Activated naive CD4-positive, alpha-beta T cell treated with anti-CD3 and anti-CD28 coated beads for 36 hours (primary cell): ENCODE data around the gene STARD5. TPM values are rescaled to one million over a fixed set of nuclear protein-coding genes. Genes with fewer than 3 reads are reported as not detected.

ENCODE experiments used
- CTCF ChIA-PET: fragments of 350-600 bp; sonication (Branson Sonifier 250); formaldehyde crosslinking; loops from one replicate; lab custom pipeline; 2021; ENCODE audit warnings: antibody characterized with exemption; lab: Charles Lee
- DNase-seq: peaks from one replicate; pipeline ENCODE4 v3.0.0-alpha.2; 2020
- H3K27ac Mint-ChIP-seq: one replicate; pipeline ENCODE4 v1.8.0; 2021; ENCODE audit warnings: mild to moderate bottlenecking, mixed read lengths
- H3K27me3 Mint-ChIP-seq: one replicate; pipeline ENCODE4 v1.8.0; 2021; ENCODE audit warnings: low read depth, mixed read lengths
- H3K36me3 Mint-ChIP-seq: one replicate; pipeline ENCODE4 v1.8.0; 2021; ENCODE audit warnings: low read depth, mixed read lengths
- H3K4me1 Mint-ChIP-seq: one replicate; pipeline ENCODE4 v1.8.0; 2021; ENCODE audit warnings: low read depth, mixed read lengths
- H3K4me3 Mint-ChIP-seq: one replicate; pipeline ENCODE4 v1.8.0; 2021; ENCODE audit warnings: mild to moderate bottlenecking, moderate library complexity, mixed read lengths
- H3K9me3 Mint-ChIP-seq: one replicate; pipeline ENCODE4 v1.8.0; 2021; ENCODE audit warnings: mixed read lengths
- intact Hi-C: fragments of 100-400 bp; cut with micrococcal nuclease; formaldehyde crosslinking; loops from one replicate; pipeline ENCODE4 v1.15.1; 2023
- total RNA-seq, 2 experiments: library from RNA; stranded (reverse); gene quantifications; one replicate each; pipeline ENCODE4 v1.2.3, GENCODE V29; 2021

STARD5 gene
- total RNA-seq, 2 experiments from 2014 or later = 10.1 to 11.7 TPM

DNA sequence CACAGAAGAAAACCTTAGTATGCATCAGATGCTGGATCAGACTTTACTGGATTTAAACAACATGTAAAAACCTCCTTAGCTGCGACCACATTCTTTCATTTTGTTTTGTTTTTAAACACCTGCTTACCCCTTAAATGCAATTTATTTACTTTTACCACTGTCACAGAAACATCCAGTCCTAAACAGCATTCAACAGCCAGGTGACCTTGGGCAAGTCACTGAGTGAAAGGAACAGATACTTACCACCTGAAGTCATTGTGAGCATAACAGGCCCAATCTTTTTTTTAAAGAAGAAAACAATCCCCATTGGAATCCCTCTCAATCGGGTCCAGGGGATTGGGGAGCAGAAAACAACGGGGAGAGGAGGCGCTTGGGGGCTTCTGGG, 390 bp downstream of the STARD5 start:
- Mint-ChIP-seq H3K36me3 (peaks cover 13% of the 10 kb centered on the region), H3K4me1 (peaks cover 39% of the 10 kb centered on the region), H3K27me3 (no peaks in the 10 kb centered on the region), H3K27ac (peak overlapping the region; percentile 78), H3K4me3 (peak overlapping the region; percentile 98), H3K9me3 (no peaks in the 10 kb centered on the region)
- CTCF ChIA-PET = interaction anchor here (0.9 to 2.3 kb wide), 8 partner anchors 14 to 84 kb away, joined by 3 to 10 read pairs (median 3); no protein-coding TSS in a partner anchor
- no peak for DNase-seq
- intact Hi-C loops = no loop called here

DNA sequence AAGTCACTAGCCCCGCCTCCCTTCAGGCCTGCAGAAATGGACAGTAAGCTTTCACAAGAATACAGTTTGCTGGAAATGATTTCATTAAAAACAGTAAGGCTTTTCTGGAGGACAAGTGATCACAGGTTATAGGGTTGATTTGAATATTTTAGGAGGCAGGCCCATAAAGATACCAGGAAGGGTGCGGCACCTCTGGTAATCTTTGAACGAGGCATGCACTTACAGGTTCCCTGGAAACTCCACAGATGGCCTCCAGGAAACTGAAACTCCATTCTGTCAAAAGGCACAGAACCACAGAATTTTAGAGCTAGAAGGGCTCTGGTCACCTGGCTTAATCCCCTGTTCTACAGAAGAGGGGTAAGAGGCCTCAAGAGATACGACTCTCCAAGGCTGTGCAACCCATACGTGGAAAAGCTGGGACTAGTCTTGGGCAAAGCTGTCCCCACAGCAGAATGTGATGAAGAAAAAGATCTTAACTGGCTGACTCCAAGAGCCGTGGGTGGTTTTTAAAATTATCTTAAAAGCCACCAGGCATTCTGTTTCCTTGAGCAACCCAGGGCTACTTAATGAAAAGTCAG, 1.2 kb downstream of the STARD5 start:
- CTCF ChIA-PET = interaction anchor here (1.5 kb wide), 1 partner anchor 29 kb away, joined by 3 read pairs; no protein-coding TSS in a partner anchor
- intact Hi-C loops = no loop called here
- no peak overlapping the region for H3K27ac Mint-ChIP-seq
- peaks cover 18% of the 10 kb centered on the region for H3K36me3 Mint-ChIP-seq
- peak overlapping the region; percentile 54 for H3K4me3 Mint-ChIP-seq
- no peaks in the 10 kb centered on the region for H3K9me3 Mint-ChIP-seq
- DNase-seq = no peak
- no peaks in the 10 kb centered on the region for H3K27me3 Mint-ChIP-seq
- peaks cover 42% of the 10 kb centered on the region for H3K4me1 Mint-ChIP-seq

DNA sequence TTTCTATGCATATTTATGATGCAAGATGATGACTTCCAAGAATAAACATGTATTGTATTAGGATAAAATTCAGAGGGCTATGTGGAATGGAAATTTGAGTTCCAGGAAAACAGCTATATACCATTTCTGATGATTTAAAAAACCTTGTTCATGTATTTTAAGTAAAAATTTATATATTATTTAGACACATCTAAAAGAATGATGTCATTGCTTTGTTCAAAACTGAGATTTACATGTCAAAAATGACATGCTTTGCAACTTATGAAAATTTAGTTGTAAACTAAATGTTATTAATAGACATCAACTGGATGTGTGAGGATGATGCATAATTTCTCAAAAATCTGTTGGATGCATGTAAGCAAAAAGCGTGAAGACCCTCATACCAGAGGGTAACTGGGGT, 2.3 kb downstream of the STARD5 start:
- peaks cover 41% of the 10 kb centered on the region for H3K4me1 Mint-ChIP-seq
- intact Hi-C loops = no loop called here
- H3K9me3 Mint-ChIP-seq = no peaks in the 10 kb centered on the region
- H3K27me3 Mint-ChIP-seq = no peaks in the 10 kb centered on the region
- H3K4me3 Mint-ChIP-seq = no peak overlapping the region
- H3K36me3 Mint-ChIP-seq = peaks cover 25% of the 10 kb centered on the region
- DNase-seq = no peak
- H3K27ac Mint-ChIP-seq = no peak overlapping the region
- CTCF ChIA-PET = interaction anchor here (0.6 to 1.5 kb wide), 3 partner anchors 28 to 451 kb away, joined by 3 to 5 read pairs (median 3); no protein-coding TSS in a partner anchor

GRCh38 chr15:81317642-81318017, 6.3 kb downstream of the STARD5 start:
- DNase-seq = no peak
- H3K27ac Mint-ChIP-seq = no peak overlapping the region
- peaks cover 54% of the 10 kb centered on the region for H3K4me1 Mint-ChIP-seq
- CTCF ChIA-PET = no interaction called here
- no peaks in the 10 kb centered on the region for H3K9me3 Mint-ChIP-seq
- no peak overlapping the region for H3K4me3 Mint-ChIP-seq
- intact Hi-C loops = no loop called here
- H3K36me3 Mint-ChIP-seq = peaks cover 50% of the 10 kb centered on the region
- no peaks in the 10 kb centered on the region for H3K27me3 Mint-ChIP-seq

DNA sequence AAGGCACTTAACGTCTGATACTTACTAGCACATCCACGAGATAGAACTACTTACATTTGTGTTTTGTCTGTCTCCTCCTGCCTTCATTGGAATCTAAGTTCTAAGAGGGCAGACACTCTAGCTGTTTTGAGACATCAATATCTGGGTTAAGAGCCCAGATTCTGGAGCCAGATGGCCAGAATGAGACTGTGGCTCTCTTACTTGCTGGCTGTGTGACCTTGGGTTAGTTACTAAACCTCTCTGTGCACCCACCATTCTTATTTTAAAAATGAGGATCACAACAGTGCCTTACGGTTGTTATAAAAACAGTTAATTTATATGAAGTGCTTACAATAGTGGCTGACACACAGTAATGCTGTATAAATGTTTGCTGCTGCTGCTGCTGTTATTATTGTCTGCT, 7.7 kb downstream of the STARD5 start:
- DNase-seq = no peak
- Mint-ChIP-seq H3K27me3 (no peaks in the 10 kb centered on the region), H3K27ac (peak overlapping the region; percentile 72), H3K4me3 (no peak overlapping the region), H3K36me3 (peaks cover 55% of the 10 kb centered on the region), H3K4me1 (peaks cover 58% of the 10 kb centered on the region), H3K9me3 (no peaks in the 10 kb centered on the region)
- intact Hi-C loops = no loop called here
- CTCF ChIA-PET = no interaction called here

- intact Hi-C loops = no loop called here
- DNase-seq = peak; percentile 38
- CTCF ChIA-PET = no interaction called here
- H3K4me3 Mint-ChIP-seq = no peak overlapping the region
- peaks cover 62% of the 10 kb centered on the region for H3K36me3 Mint-ChIP-seq
- no peaks in the 10 kb centered on the region for H3K27me3 Mint-ChIP-seq
- H3K4me1 Mint-ChIP-seq = peaks cover 64% of the 10 kb centered on the region
- H3K9me3 Mint-ChIP-seq = no peaks in the 10 kb centered on the region
- H3K27ac Mint-ChIP-seq = peak overlapping the region; percentile 72
These were observed 8.3 kb downstream of the STARD5 start for GRCh38 chr15:81315452-81316175.

DNA sequence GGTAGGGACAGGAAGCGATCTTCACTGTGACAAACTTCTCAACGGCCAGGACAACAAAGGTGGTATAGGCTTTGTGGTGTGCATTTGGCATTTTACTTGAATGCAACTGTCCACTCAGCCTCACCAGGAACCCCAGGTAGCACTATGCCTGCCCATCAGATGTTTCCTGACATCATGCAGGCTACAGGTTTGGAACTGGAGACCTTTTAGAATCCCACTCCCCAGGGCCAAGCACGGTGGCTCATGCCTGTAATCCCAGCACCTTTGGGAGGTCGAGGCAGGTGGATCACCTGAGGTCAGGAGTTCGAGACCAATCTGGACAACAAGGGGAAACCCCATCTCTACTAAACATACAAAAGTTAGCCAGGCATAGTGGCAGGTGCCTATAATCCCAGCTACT, 9.6 kb downstream of the STARD5 start:
- no peaks in the 10 kb centered on the region for H3K27me3 Mint-ChIP-seq
- H3K9me3 Mint-ChIP-seq = no peaks in the 10 kb centered on the region
- no peak for DNase-seq
- no peak overlapping the region for H3K4me3 Mint-ChIP-seq
- peaks cover 70% of the 10 kb centered on the region for H3K36me3 Mint-ChIP-seq
- intact Hi-C loops = no loop called here
- CTCF ChIA-PET = no interaction called here
- peak overlapping the region; percentile 73 for H3K27ac Mint-ChIP-seq
- peaks cover 72% of the 10 kb centered on the region for H3K4me1 Mint-ChIP-seq

GRCh38 chr15:81313686-81314085, 10.3 kb downstream of the STARD5 start:
- Mint-ChIP-seq H3K4me3 (no peak overlapping the region), H3K4me1 (peaks cover 75% of the 10 kb centered on the region), H3K27me3 (no peaks in the 10 kb centered on the region), H3K27ac (peak overlapping the region; percentile 73), H3K36me3 (peaks cover 73% of the 10 kb centered on the region), H3K9me3 (no peaks in the 10 kb centered on the region)
- intact Hi-C loops = no loop called here
- no peak for DNase-seq
- CTCF ChIA-PET = no interaction called here

DNA sequence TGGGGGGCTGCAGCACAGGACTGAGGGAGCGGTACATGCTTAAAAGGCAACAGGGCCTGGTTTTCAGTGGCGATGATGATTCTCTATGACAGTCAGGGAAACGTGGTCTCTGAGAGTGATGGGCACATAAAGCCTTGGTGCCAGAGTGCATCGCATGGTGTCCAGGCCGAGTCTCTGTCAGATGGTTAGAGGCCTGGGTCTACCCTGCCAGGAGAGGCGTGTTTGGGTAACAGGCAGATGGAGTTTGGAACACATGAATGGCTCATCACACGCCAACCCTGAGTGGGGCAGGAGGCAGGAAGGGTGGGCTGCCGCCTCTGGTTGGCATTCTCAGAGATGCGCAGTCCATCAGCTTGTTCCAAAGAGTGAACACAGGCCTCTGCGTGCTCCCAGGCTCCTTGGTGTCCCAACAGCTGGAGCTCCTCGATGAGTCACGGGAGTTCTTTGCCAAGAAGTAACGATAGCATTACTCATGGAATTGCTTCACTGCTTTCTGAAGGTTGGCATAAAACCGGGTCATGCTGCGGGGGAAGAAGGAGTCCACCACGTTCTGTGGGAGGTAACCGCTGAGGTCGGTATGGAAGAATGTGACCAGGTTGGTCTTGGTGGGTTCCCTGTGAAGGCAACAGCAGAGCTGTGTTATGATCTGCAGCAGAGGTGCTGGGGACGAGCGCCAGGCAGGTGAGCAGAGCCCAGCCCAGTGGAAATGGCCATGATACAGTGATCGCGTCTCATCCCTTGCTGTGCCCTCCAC, 11.0 kb downstream of the STARD5 start:
- CTCF ChIA-PET = interaction anchor here (0.7 kb wide), 1 partner anchor 27 kb away, joined by 3 read pairs; no protein-coding TSS in a partner anchor
- H3K36me3 Mint-ChIP-seq = peaks cover 74% of the 10 kb centered on the region
- H3K27me3 Mint-ChIP-seq = no peaks in the 10 kb centered on the region
- intact Hi-C loops = no loop called here
- no peak overlapping the region for H3K4me3 Mint-ChIP-seq
- H3K9me3 Mint-ChIP-seq = no peaks in the 10 kb centered on the region
- H3K4me1 Mint-ChIP-seq = peaks cover 71% of the 10 kb centered on the region
- no peak for DNase-seq
- H3K27ac Mint-ChIP-seq = peak overlapping the region; percentile 6

DNA sequence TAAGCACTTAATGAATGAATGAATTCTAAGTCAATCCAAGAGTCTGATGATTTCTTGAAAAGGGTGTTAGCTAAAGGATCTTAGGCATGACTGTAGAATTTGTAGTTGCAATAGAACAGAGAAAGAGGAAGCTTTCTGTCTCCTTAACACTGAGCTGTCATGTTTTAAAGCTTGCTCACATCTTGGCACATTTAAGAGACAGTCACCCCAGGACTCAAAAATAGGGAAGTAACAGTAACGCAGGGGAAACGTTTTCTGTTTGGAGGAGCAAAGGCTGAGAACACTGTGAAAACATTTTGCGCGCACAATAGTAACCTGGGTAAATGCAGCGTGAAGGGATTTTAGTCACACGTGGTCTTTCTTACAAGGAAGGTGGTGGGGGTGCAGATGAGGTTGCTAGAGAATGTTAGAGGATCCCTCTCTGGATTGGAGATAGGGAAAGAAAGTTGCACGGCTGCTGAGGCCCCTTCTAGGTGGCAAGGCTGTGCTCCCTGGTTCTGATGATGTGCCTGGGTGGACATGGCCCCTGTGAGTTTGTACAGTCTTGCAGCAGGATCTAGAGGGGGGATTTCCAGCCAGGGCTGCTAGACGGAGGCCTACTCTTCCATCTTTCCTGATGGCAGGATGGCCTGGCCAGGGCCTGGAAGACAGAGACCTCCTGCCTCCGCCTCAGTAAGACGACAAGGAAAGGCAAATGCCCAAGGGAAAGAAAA, 12.0 kb downstream of the STARD5 start:
- Mint-ChIP-seq H3K27me3 (no peaks in the 10 kb centered on the region), H3K27ac (peak overlapping the region; percentile 60), H3K36me3 (peaks cover 73% of the 10 kb centered on the region), H3K9me3 (no peaks in the 10 kb centered on the region), H3K4me3 (no peak overlapping the region), H3K4me1 (peaks cover 71% of the 10 kb centered on the region)
- no peak for DNase-seq
- CTCF ChIA-PET = interaction anchor here (0.7 to 1.8 kb wide), 4 partner anchors 15 to 36 kb away, joined by 3 to 7 read pairs (median 4); no protein-coding TSS in a partner anchor
- intact Hi-C loops = no loop called here

DNA sequence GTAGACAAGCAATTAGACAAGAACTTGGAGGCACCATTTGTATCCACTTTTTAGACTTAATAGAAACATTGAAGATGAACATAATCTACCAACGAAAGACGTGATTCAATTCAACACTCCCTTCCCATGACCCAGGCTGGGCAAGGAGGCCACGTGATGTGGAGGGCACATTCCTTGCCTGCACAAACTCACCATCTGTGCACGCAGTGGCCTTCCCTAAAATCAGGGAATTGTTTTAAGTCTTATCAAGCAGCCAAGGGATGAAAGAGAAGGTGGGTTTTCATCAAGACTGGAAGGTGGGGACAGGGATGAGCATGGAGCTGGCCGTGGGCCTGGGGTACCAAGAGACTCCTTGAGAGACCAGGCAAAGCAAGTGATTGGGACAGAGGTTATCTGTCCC, 13.5 kb downstream of the STARD5 start:
- no peak for DNase-seq
- H3K27me3 Mint-ChIP-seq = no peaks in the 10 kb centered on the region
- H3K9me3 Mint-ChIP-seq = no peaks in the 10 kb centered on the region
- CTCF ChIA-PET = interaction anchor here (1.0 to 1.8 kb wide), 4 partner anchors 9 to 44 kb away, joined by 3 to 7 read pairs (median 4); no protein-coding TSS in a partner anchor
- intact Hi-C loops = no loop called here
- peaks cover 69% of the 10 kb centered on the region for H3K4me1 Mint-ChIP-seq
- H3K27ac Mint-ChIP-seq = peak overlapping the region; percentile 60
- peaks cover 74% of the 10 kb centered on the region for H3K36me3 Mint-ChIP-seq
- no peak overlapping the region for H3K4me3 Mint-ChIP-seq
